Fibroblast of upper back skin (primary cell): ENCODE results near the gene ALX4.

Source experiments
- DNase-seq: peaks from one replicate; pipeline ENCODE4 v3.0.0-alpha.2; 2013

ALX4 gene

DNA sequence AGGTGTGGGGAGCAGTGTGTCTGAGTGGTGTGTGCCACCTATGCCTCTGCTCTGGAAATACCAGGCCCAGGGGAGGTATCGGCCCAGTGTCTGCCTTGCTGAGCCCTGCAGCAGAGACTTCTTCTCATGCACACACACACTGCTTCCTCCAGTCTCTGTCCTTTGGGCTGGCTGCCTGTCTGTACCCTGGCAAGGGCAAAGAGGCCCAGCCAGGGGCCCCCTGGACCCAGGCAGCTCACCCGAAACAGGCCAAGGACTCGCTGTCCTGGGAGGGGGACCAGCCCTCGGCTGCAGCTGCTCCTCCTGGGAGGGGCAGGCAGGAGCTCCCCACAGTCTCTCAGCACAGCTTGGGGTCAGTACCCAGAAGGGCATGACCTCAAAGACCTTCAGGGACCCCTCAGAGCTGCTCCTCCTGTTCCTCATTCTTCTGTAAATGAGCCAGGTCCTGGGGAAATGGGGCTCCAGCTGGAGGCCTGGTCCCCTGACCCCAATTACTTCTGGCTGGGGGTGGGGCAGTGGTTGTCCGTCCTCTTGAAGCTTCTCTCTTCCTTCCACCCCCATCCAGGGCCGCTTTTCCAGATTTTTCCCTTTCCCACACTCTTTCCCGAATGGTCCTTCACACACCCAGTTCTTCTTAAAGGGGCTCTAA is 24.5 kb upstream of the ALX4 start:
- no peak for DNase-seq

GRCh38 chr11:44333271-44334218 is 23.6 kb upstream of the ALX4 start:
- DNase-seq: no peak

DNA sequence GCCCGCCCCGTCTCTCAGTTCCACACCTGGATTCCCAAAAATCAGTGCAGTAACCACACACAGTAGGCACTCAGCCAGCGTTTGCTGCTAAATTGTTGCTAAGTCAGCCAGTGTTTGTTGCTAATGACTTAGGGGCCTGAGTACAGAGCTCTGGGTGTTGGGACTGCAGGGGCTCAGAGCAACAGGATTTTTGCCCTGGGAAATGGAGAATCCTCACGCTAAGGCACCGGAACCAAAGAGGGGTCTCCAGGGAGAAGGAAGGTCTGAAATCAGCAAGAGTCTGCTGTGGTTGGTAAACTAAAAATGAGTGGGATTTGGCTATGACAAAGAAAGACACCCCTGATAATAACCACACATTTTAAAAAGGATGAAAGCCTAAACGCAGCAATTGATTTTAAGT is 22.7 kb upstream of the ALX4 start:
- no peak for DNase-seq

DNA sequence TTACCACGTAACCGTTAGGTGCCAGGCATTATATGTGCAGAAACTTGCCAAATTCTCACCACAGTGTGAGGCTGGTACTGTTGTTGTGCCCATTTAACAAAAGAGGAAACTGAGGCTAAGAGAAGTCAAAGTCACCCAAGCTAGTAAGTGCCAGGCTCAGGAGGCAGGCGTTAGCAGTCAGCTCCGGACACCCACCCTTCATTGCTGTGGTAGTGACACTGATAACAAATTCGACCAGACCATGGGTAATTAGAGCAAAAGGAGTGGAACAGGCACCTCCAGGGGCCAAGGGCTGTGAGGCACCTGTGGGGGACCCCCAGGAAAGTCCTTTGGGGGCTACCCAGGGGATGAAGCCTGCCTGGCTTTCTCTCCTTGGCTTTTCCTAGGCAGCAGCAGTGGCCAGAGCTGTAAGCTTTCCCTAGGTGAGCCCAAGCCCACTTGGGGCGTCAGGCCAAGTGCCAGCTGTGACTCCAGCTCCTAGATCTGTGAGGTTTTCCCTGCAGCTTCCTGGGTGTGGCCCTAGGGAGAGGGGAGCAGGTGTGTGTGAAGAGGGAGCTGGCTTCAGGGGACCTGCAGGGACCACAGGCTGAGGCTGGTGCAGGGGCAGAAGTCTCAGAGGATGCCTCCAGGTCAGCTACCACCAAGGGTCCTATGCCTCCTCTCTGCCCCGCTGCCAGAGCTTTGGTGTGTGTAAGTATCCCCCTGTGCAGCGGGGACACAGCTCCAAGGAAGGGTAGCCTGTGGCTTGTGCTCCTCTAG is 19.7 kb upstream of the ALX4 start:
- no peak for DNase-seq

- no peak for DNase-seq
Observed at GRCh38 chr11:44328138-44328660, 18.3 kb upstream of the ALX4 start.

- DNase-seq: no peak
Observed at GRCh38 chr11:44327730-44328129, 17.8 kb upstream of the ALX4 start.

DNA sequence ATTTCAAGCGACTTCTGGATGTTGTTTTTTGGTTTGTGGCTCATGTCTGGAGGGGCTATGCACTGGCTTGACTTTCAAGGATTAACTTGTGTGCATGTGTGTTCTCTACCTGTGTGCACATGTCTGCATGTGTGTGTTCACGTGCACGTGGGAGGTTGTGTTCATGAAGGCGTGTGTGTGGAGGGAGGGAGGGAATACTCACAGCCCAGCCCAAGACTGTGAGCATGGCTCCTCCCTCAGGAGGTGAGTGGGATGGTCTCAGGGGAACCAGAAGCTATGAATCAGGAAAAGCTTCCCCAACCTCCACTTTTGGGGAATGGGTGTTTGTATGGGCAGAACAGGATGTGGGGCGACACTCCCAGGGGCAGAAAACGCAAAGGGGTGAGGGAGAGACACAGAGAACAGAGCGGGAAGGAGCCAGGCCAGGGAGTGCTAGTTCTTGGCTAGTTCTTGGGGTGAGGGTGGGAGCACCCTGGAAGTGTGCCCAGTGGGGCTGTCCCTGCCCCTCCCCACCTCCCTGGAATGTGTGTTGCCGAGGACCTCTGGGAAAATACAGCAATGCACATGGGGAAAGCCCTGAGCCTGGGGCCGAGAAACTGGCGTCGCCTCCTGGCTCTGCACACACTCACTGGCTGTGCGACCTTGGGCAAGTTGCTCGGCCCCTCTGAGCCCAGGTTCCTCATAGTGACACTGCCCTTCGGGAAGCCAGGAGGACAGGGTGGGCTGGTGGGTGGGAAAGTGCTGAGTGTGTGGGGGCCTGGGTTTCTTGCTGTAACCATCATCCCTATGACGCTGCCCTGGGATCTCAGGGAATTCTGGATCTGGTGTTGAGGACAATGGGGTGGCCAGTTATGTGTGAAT is 16.9 kb upstream of the ALX4 start:
- DNase-seq: peak; percentile 27

DNA sequence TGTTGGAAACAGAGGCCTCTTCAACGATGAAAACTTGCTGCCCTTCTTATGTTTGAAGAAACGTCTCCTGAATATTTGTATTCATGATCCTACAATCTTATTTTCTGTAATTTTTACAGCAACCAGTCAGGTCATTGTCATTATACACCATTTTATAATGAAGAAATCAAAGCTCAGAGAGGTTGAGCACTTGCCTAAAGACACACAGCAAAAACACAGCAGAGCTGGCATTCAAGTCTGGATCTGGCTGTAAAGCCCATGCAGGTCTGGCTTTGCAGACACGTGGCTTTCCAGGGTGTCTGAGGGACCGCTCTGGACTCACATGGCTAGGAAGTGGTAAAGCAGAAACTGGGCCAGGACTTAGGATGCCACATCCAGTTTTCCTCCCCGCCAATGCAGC is 15.8 kb upstream of the ALX4 start:
- DNase-seq: no peak

GRCh38 chr11:44324749-44325525 is 15.0 kb upstream of the ALX4 start:
- no peak for DNase-seq

GRCh38 chr11:44324222-44324621 is 14.3 kb upstream of the ALX4 start:
- no peak for DNase-seq

DNA sequence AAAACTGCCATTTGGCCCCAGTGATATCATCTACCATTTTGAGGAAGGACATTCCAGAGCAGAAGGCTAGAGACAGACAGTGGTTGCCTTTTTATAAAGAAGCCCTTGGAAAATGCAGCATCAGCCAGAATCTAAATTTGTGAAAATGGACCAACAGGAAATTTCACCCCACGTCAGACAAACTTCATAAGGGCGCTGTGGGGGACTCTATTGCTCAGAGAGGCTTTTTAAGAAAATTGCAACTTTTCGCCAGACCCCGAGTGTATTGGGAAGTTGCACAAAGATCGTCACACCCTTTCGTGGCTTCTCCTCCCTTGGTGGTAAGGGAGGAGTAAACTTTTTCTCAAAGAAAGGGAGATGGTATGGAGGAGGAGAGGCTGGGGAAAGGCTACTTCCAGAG is 12.3 kb upstream of the ALX4 start:
- no peak for DNase-seq

GRCh38 chr11:44321059-44321458 is 11.1 kb upstream of the ALX4 start:
- DNase-seq: no peak

DNA sequence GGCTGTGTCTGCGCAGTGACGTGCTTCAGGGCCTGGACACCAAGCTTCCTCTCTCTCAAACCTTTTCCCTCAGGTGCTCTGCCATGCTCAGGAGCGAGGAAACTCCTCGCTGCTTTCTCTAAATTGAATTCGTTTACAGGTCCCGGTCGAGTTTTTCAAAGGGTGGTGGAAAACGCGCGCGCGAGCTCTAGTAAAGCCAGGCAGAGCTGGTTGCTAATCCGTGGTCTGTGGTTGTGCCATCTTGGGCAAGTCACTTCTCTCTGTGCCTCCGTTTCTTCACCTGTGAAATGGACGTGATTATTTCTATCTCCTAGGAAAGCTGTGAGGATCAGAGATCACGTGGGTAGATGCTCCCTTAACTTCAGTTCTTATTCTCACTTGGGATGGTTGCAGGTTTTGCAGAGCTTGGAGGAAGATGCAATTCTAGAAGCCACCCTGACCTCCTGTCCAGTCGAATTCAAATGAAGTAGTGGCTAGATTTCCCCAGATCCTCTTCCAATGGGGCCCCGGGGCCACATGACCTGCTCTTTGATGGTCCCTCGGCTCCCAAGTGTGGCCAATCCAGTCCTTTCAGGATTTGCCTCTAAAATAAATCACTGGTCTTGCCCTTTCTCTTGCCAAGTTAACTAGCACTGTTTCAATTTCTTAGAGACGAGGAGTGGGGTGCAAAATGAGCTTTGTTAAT is 10.5 kb upstream of the ALX4 start:
- no peak for DNase-seq

DNA sequence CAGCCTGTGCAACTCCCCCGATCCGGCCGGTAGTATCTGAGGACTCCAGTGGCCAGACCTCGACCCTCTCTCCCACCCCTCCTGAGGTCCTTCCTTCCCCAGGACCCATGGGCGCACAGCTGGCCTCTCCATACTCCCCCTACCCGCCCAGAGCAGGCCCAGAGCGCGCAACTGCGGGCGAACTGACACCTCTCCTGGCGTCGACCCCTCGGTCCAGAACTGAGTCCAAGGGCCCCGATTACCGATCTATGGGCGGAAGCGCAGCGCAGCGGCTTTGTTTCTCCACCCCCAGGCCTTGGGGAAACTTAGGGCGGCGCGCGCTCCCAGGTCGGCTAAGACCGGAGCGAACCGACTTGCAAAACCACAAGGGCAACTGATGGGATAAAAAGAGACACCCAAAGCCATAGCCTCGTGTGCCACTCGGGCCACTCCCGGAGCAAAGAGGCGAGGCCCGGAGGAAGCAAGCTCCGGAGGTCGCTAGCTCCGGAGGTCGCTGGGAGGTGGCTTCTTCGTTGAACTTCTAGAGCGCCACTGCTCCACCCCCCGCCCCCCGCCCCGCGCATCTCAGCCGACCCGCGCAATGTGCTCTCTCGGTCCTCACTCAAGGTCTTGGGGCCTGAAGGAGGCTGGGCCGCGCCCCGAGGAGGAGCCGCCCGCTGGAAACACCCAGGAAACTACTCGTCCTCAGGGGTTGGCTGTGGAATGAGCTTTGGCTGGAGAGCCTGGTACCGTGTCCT is 9.8 kb upstream of the ALX4 start:
- no peak for DNase-seq

GRCh38 chr11:44319170-44319551 is 9.2 kb upstream of the ALX4 start:
- no peak for DNase-seq

GRCh38 chr11:44318369-44318768 is 8.4 kb upstream of the ALX4 start:
- DNase-seq: no peak

- DNase-seq: no peak
Observed at GRCh38 chr11:44316659-44317240, 6.8 kb upstream of the ALX4 start.

DNA sequence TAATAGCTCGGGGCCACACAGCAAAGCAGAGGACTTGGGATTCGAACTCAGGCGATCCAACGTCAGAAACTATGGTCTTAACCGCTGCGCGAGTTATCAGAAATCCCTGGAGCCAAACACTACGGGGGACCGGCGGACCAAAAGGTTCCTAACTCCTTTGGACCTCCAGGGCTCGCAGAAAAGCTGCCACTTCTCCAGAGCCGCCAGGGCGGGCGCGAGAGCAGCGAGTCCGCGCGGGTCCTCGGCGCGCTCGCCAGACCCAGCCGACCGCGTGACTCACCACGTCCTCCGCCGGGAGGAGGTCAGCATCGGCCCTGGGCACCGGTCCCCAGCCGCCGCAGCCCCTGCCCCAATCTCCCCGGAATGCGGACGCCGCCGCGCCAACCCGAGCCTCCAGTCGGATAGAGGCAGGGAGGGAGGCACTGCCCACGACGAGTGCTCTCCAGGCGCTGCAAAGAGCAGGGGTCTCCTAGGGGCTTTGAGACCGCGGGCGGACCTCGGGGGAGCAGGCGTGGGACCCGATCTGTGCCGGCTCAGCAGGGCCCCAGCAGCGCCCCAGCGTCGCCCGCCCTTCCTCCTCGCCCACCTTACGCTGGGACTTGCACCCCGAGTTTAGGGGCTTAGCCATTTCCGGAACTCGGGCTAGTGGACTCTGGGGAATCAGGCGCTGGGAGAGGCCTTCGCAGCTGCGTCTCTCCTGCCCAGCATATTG is 6.2 kb upstream of the ALX4 start:
- no peak for DNase-seq

DNA sequence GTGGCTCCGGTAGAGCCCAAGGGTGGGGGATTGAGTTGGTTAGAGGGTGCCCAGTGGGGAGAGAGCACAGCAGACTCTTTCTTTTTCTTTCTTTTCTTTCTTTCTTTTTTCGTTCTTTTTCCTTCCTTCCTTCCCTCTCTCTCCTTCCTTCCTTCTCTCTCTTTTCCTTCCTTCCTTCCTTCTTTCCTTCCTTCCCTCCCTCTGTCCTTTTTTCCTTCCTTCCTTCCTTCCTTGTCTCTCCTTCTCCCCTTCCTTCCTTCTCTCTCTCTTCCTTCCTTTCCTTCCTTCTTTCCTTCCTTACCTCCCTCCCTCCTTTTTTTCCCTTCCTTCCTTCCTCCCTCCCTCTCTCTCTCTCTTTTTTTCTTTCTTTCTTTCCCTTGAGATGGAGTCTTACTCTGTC is 4.8 kb upstream of the ALX4 start:
- no peak for DNase-seq
